ENCODE measurements around the gene HAVCR2. TPM values are rescaled to one million over a fixed set of nuclear protein-coding genes. Genes with fewer than 3 reads are reported as not detected.

HAVCR2 gene
- total RNA-seq, 1 experiment from 2014 or later = not detected

GRCh38 chr5:157148734-157149615 is 40.1 kb upstream of the HAVCR2 start:
- no TSS peak for BruUV-seq (replicated peaks)
- Histone ChIP-seq H3K27me3 (ENCODE audit: control insufficient read depth, insufficient read depth, low read length) (no peaks in the 10 kb centered on the region; the same call in none of the 2 replicates), H3K36me3 (ENCODE audit: control insufficient read depth, insufficient read depth, low read length) (no peaks in the 10 kb centered on the region), H3K4me1 (ENCODE audit: control insufficient read depth, insufficient read depth, low read length) (no peaks in the 10 kb centered on the region), H3K4me3 (ENCODE audit: low read depth in 2 of 2, low read length in 2 of 2) (no peak overlapping the region), H3K27ac (ENCODE audit: low read length) (no peak overlapping the region), H3K9me3 (ENCODE audit: control insufficient read depth, insufficient read depth, low read depth, low read length) (no peaks in the 10 kb centered on the region)
- ATAC-seq (peak; percentile 93), DNase-seq (ENCODE audit: low read depth, low spot score) (peak; percentile 65)
- ChIA-PET POLR2A (interaction anchor here (0.6 to 0.7 kb wide), 3 partner anchors 85 to 420 kb away, joined by 4 to 7 read pairs (median 5); no protein-coding TSS in a partner anchor), CTCF (interaction anchor here (0.5 to 1.4 kb wide), 5 partner anchors 8 to 466 kb away, joined by 3 to 5 read pairs (median 4); no protein-coding TSS in a partner anchor)
- intact Hi-C loops (cut with micrococcal nuclease; ENCODE audit: unreplicated experiment) (loop anchor here (1.0 to 10.0 kb wide), 4 partner anchors 116 to 596 kb away; partner anchors contain the start of gene LSM11), in situ Hi-C loops (cut with HindIII; ENCODE audit: low pct_unique_long_range_greater_than_20kb, low sequenced_read_pairs) (no loop called here)
- TF ChIP-seq REST (IDR thresholded peaks at IDR 0.05; ENCODE audit: insufficient read depth in 1 of 2, low read depth in 2 of 2, low read length in 1 of 2) (no peak), CTCF (IDR thresholded peaks at IDR 0.05) (peak; percentile 91), POLR2AphosphoS5 (IDR thresholded peaks at IDR 0.05; ENCODE audit: low read depth, low read length) (no peak), TCF7L2 (IDR thresholded peaks at IDR 0.05; ENCODE audit: low read depth, low read length) (no peak), SIN3A (IDR thresholded peaks at IDR 0.05; ENCODE audit: borderline replicate concordance, insufficient read depth, low read depth, low read length) (no peak)

GRCh38 chr5:157143127-157143971 is 34.5 kb upstream of the HAVCR2 start:
- intact Hi-C loops (cut with micrococcal nuclease; ENCODE audit: unreplicated experiment) = loop anchor here (10.0 kb wide), 1 partner anchor 601 kb away; the partner anchor contains the start of gene LSM11
- CTCF ChIA-PET = interaction anchor here (1.1 kb wide), 1 partner anchor 12 kb away, joined by 7 read pairs; no protein-coding TSS in a partner anchor

More at GRCh38 chr5:157143127-157143971, 34.5 kb upstream of the HAVCR2 start:
- no peaks in the 10 kb centered on the region; the same call in 1 of the 2 replicates for H3K27me3 ChIP-seq (ENCODE audit: control insufficient read depth, insufficient read depth, low read length)
- DNase-seq (ENCODE audit: low read depth, low spot score) (peak; percentile 12), ATAC-seq (peak; percentile 78)
- H3K4me3 ChIP-seq (ENCODE audit: low read depth in 2 of 2, low read length in 2 of 2) = peak overlapping the region; percentile 68 to 88
- POLR2A ChIA-PET = no interaction called here
- peaks cover 3% of the 10 kb centered on the region; the same call in 1 of the 2 replicates for H3K36me3 ChIP-seq (ENCODE audit: control insufficient read depth, insufficient read depth, low read length)
- in situ Hi-C loops (cut with HindIII; ENCODE audit: low pct_unique_long_range_greater_than_20kb, low sequenced_read_pairs) = no loop called here
- peak overlapping the region; percentile 81 for H3K27ac ChIP-seq (ENCODE audit: low read length)
- BruUV-seq (replicated peaks) = TSS peak; percentile 100
- TF ChIP-seq REST (IDR thresholded peaks at IDR 0.05; ENCODE audit: insufficient read depth in 1 of 2, low read depth in 2 of 2, low read length in 1 of 2) = 0 out of 4 replicates have a peak, but pooled peaks of 1 of the 2 experiments have one; percentile 2
- no peak; the same call in 1 of the 2 replicates for TF ChIP-seq POLR2AphosphoS5 (IDR thresholded peaks at IDR 0.05; ENCODE audit: low read depth, low read length)
- no peaks in the 10 kb centered on the region for H3K4me1 ChIP-seq (ENCODE audit: control insufficient read depth, insufficient read depth, low read length)
- H3K9me3 ChIP-seq (ENCODE audit: control insufficient read depth, insufficient read depth, low read depth, low read length) = no peaks in the 10 kb centered on the region

Measured in Panc1 (cell line).